ENCODE results near the gene RBMX.
"Not testable (repeated sequence)": the region's sequence is repeated elsewhere in the genome, so short reads cannot be mapped to it uniquely, and the experiment has no call there.

RBMX gene

DNA sequence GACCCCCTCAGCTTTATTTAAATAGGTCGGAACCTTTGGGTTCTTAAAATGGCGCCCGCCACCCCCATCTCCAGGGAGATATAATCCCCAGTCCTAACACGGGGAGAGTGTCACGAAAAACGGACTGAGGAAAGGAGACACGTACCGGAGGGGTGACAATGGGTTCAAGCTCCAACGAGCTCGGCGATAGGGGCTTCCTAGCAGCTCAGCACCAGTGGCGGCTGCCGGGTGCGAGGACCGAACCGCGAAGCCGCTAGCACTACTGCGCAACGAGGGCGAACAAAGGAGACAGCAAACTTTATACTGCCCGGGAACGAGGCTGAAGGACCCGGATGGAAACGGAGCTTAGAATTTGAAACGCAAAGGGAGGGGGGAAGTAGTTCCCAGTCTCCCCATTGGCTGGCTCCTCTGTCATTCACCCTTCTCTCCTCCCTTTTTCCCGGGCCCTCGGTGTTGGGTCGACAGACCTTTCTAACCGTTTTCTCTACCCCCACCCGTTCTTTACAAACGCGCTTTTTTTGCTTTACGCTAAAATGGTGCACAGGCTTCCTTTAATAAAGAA lies at the start of gene RBMX:
Gene RBMX, minus strand, starts transcription at position 274 of the 562 bp plus-strand sequence. CDS start 1,298 bp downstream, outside the sequence.
- DNase-seq (ENCODE audit: low read depth), result peak; percentile 75

GRCh38 chrX:136921438-136921837 lies 40.9 kb upstream of the RBMX start:
- DNase-seq (ENCODE audit: low read depth), result not testable (repeated sequence)

DNA sequence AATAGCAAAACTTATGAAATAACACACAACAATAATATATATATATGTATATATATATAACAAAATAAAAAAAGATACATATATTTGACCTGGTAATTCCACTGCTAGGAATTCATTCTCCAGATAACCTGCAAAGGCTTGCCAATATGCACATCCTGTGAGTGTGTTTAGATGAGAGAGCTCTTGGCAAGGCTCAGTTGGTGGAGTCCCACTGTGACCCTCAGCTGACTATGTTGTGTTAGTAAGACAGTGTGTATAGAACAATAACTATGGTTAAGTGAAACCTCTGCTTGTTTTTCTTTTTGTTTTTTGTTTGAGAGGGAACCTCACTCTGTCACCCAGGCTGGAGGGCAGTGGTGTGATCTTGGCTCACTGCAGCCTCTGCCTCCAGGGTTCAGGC lies 39.5 kb upstream of the RBMX start:
- no peak for DNase-seq (ENCODE audit: low read depth)

DNA sequence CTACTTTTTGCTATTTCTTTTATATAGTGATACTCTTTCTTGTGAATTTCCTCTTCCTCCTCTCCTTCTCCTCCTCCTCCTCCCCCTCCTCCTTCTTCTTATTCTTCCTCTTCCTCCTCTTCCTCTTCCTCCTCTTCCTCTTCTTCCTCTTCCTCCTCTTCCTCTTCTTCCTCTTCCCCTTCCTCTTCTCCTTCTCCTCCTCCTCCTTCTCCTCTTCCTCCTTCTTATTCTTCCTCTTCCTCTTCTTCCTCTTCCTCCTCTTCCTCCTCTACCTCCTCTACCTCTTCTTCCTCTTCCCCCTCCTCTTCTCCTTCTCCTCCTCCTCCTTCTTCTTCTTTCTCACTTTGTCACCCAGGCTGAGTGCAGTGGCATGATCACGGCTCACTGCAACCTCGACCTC lies 36.3 kb upstream of the RBMX start:
- no peak for DNase-seq (ENCODE audit: low read depth)

DNA sequence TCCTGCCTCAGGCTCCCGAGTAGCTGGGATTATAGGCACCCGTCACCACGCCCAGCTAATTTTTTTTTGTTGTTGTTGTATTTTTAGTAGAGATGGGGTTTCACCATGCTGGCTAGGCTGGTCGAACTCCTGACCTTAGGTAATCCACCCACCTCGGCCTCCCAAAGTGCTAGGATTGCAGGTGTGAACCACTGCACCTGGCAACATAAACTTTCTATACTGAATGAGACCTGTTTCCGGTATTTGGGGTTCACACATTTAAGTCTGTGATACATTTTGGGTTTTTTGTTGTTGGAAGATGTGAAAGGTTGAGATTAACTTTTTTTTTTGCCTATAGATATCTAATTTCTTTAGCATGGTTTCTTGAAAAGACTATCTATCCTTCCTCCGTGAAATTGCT lies 31.1 kb upstream of the RBMX start:
- DNase-seq (ENCODE audit: low read depth), result not testable (repeated sequence)

DNA sequence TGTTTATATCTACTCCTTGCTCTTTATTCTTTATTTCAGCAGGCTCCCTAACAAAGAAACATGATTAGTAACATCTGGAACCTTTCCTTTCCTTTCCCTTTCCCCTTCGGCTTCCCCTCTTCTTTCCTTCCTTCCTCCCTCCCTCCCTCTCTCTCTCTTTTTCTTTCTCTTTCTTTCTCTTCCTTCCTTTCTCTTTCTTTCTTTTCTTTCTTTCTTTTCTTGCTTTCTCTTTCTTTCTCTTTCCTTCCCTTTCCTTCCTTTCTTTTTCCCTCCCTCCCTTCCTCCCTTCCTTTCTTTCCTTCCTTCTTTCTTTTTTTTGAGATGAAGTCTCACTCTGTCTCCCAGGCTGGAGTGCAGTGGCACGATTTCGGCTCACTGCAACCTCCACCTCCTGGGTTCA lies 30.7 kb upstream of the RBMX start:
- no peak for DNase-seq (ENCODE audit: low read depth)

GRCh38 chrX:136910565-136911035 lies 30.1 kb upstream of the RBMX start:
- no peak for DNase-seq (ENCODE audit: low read depth)

GRCh38 chrX:136909706-136910564 lies 29.4 kb upstream of the RBMX start:
- DNase-seq (ENCODE audit: low read depth), result peak; percentile 25

DNA sequence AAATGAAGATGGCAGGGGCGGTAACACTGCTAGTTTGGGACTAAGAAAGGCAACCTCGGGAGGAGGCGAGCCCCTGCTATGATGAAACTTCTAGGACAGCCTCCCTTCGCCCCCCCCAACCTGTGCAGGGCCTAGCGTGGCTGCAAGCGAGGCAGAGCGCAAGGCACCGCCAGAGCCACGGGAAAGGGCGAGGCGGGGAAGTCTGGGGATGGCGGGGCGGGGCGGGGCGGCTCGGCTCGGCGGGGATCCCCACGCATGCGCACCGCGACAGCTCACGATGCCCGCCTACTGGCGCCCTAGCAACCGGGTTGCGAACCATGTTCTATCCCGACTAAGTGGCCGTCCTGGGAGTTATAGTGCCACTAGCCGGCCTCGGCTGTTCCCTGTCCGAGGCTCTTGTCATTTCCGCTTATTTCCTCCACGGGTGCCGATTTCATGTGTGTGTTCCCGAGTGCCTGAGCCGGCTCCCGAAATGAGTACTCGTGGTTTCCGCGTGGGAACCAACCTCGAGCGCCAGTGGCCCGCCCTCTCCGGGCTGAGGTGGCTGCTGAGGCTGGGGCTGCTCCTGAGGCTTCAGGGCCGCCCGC lies 28.7 kb upstream of the RBMX start:
- peak; percentile 62 for DNase-seq (ENCODE audit: low read depth)

GRCh38 chrX:136907621-136908020 lies 27.1 kb upstream of the RBMX start:
- DNase-seq (ENCODE audit: low read depth), result no peak

GRCh38 chrX:136906921-136907510 lies 26.5 kb upstream of the RBMX start:
- no peak for DNase-seq (ENCODE audit: low read depth)

GRCh38 chrX:136904067-136904466 lies 23.5 kb upstream of the RBMX start:
- not testable (repeated sequence) for DNase-seq (ENCODE audit: low read depth)

- not testable (repeated sequence) for DNase-seq (ENCODE audit: low read depth)
Measured at GRCh38 chrX:136900071-136900470, 19.5 kb upstream of the RBMX start.

GRCh38 chrX:136899221-136899620 lies 18.7 kb upstream of the RBMX start:
- no peak for DNase-seq (ENCODE audit: low read depth)

DNA sequence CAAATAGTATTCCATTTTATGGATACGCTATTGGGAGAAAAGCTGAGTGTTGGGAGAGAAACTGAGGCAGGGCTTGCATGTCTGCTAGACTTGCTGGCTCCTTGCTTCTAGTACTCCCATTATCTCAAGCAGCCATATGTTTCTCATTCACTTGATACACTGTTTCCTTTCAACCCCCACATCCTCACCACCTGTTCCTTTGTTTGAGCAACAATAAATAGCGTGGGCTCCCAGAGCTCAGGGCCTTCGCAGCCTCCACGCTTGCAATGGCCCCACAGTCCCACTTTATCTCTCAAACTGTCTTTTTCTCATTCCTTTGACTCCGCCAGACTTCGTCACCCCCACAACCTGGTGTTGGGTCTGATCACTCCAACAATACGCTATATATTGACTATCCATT lies 18.2 kb upstream of the RBMX start:
- DNase-seq (ENCODE audit: low read depth), result not testable (repeated sequence)

- DNase-seq (ENCODE audit: low read depth), result no peak
Measured at GRCh38 chrX:136896121-136896914, 15.8 kb upstream of the RBMX start.

GRCh38 chrX:136892412-136892811 lies 11.9 kb upstream of the RBMX start:
- DNase-seq (ENCODE audit: low read depth), result no peak

- DNase-seq (ENCODE audit: low read depth), result not testable (repeated sequence)
Measured at GRCh38 chrX:136890596-136890995, 10.1 kb upstream of the RBMX start.

DNA sequence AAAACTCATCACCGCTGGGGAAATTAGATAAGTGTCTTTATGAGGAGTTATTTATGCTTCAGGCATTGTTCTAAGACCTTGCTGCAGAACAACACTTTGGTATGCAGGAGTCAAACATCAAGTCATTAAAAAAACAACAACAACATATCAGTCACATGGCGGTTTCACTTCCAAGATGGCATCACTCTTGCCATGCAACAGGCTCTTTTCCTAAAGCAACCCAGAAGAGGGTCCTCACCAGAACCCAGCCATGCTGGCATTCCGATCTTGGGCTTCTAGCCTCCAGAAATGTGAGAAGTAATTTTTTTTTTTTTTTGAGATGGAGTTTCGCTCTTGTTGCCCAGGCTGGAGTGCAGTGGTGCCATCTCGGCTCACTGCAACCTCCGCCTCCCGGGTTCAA lies 8.7 kb upstream of the RBMX start:
- DNase-seq (ENCODE audit: low read depth), result no peak

GRCh38 chrX:136880003-136880451 lies 498 bp downstream of the RBMX start:
- peak; percentile 5 for DNase-seq (ENCODE audit: low read depth)

- DNase-seq (ENCODE audit: low read depth), result no peak
Measured at GRCh38 chrX:136879001-136879687, 1.4 kb downstream of the RBMX start.

Measured in activated T-helper 1 cell treated with Interleukin-2 at 50 U/mL for 16 hours (primary cell).